GM21717 (cell line): ENCODE data around the gene AMZ1.
"Not testable (repeated sequence)": the region's sequence is repeated elsewhere in the genome, so short reads cannot be mapped to it uniquely, and the experiment has no call there.

Source experiments
- ATAC-seq: cut with Tn5 transposase; IDR thresholded peaks from one replicate; pipeline ENCODE4 v1.9.1; 2021; ENCODE audit warnings: mild to moderate bottlenecking, moderate library complexity; ENCODE audit not compliant: unreplicated experiment

AMZ1 gene

GRCh38 chr7:2689343-2689847, 1.4 kb downstream of the AMZ1 start:
- ATAC-seq, result no peak

GRCh38 chr7:2689951-2690705, 2.1 kb downstream of the AMZ1 start:
- no peak for ATAC-seq

- ATAC-seq, result no peak
These were observed 3.2 kb downstream of the AMZ1 start for GRCh38 chr7:2691011-2691707.

- not testable (repeated sequence) for ATAC-seq
These were observed 4.0 kb downstream of the AMZ1 start for GRCh38 chr7:2691932-2692439.

- no peak for ATAC-seq
These were observed 4.5 kb downstream of the AMZ1 start for GRCh38 chr7:2692543-2692942.

GRCh38 chr7:2693420-2694121, 5.6 kb downstream of the AMZ1 start:
- ATAC-seq, result not testable (repeated sequence)

- ATAC-seq, result not testable (repeated sequence)
These were observed 6.1 kb downstream of the AMZ1 start for GRCh38 chr7:2694122-2694436.

- peak; percentile 94 for ATAC-seq
These were observed 10.7 kb downstream of the AMZ1 start for GRCh38 chr7:2698581-2699288.

- no peak for ATAC-seq
These were observed 11.3 kb downstream of the AMZ1 start for GRCh38 chr7:2699289-2699620.

GRCh38 chr7:2700141-2700850, 12.3 kb downstream of the AMZ1 start:
- no peak for ATAC-seq

GRCh38 chr7:2701424-2701823, 13.4 kb downstream of the AMZ1 start:
- ATAC-seq, result no peak

- ATAC-seq, result no peak
These were observed 14.0 kb downstream of the AMZ1 start for GRCh38 chr7:2701832-2702593.

- no peak for ATAC-seq
These were observed 14.6 kb downstream of the AMZ1 start for GRCh38 chr7:2702594-2702957.

- ATAC-seq, result no peak
These were observed 17.5 kb downstream of the AMZ1 start for GRCh38 chr7:2705371-2706096.

GRCh38 chr7:2706685-2707126, 18.7 kb downstream of the AMZ1 start:
- ATAC-seq, result no peak

GRCh38 chr7:2707481-2707880, 19.5 kb downstream of the AMZ1 start:
- no peak for ATAC-seq

GRCh38 chr7:2708041-2708440, 20.0 kb downstream of the AMZ1 start:
- no peak for ATAC-seq

- ATAC-seq, result no peak
These were observed 20.7 kb downstream of the AMZ1 start for GRCh38 chr7:2708547-2709310.
